HG02610 (cell line): ENCODE data around the gene MRPL28.
"Not testable (repeated sequence)": the region's sequence is repeated elsewhere in the genome, so short reads cannot be mapped to it uniquely, and the experiment has no call there.

Source experiments
- ATAC-seq: cut with Tn5 transposase; IDR thresholded peaks from one replicate; pipeline ENCODE4 v1.9.1; 2021; ENCODE audit warnings: mild to moderate bottlenecking, moderate library complexity; ENCODE audit not compliant: unreplicated experiment

MRPL28 gene

GRCh38 chr16:341095-341973 lies 29.0 kb downstream of the MRPL28 start:
- ATAC-seq, result not testable (repeated sequence)

DNA sequence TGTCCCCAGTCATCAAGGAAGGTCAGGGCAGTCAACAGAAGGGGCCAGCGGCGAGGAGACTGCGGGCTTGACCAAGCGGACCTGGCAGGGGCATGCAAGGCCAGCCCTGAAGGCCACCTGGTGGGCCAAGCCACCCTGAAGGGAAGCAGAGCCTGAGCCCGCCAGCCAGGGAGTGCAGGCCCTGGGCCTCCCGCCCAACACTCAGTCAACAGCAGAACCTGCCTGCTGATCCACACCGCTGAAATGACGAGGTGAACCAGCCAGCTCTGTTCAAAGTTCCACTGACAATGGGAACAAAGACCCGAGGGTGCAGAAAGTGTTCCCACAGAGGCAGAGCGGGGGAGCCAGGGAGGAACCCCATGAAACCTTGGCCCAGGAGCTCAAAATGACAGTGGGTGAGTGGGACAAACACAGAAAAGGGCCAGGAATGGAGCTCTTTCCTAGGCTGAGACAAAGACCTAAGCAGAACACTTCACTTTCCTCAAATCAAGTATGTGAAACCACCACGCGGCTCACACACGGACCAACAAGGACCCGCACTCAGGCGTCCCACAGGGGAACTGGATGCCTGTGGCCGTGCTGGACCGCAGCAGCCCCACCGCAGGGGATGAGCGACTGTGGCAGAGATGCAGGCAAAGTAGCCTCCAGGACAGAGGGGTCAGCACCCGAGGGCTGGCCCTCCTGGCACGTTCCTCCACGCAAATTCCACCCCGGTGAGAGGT lies 29.8 kb downstream of the MRPL28 start:
- ATAC-seq, result no peak

DNA sequence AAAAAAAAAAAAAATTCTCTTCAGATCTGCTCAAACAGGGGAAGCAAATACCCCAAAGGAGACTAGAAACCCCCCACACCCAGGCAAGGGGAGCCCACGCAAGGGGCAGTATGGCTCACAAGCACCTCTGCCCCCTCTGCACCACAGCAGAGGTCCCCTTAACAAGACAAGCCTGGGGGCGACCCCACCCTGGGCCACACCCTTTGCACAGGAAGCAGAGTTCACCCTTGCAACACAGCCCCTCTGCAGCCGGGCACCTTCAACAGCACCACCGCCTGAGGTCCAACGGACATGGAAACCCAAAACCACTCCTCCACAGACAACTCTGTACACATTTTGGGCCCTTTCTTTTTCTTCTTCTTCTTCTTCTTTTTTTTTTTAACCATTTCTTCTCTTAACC lies 30.7 kb downstream of the MRPL28 start:
- no peak for ATAC-seq

DNA sequence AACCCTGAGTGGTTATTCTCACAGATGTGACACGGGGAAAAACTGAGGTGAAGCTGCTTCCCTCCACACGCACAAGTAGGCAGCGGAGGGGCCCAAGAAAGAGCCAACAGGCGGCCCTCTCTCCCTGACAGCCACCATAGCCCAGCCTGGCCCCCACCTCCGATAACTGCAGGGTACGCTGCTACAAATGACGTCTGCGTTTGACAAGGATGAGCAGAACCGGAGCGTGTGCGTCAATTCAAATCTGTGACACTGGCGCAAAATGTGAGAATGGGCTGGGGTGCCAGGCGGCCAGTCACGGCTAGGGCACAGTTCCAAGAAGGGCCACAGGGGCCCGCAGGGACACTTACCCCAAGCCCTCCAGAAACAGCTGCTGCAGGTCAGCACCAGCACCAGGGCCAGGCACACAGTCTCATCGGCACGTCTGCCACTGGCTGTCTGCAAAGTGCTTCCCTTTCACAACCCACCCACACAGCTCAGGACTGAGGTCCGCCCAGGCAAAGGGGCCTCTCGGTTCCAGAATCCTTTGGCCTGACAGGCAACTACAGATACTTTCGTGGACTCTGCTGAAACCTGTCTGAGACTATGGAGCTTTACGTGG lies 32.3 kb downstream of the MRPL28 start:
- ATAC-seq, result no peak

GRCh38 chr16:337437-337836 lies 32.9 kb downstream of the MRPL28 start:
- no peak for ATAC-seq

DNA sequence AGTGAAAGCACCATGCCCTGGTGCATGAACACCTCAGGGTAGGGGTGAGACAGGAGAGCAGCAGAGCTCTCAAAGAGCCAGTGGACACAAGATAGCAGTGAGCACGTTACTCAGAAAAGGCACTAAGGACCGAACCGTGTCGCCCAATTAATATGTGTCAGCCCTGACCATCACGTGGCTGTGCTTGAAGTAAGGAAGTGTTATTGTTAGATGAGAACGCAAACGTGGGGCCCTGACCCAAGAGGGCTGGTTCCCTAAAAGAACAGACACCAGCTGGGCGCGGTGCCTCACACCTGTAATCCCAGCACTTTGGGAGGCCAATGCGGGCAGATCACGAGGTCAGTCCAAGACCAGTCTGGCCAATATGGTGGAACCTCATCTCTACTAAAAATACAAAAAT lies 34.1 kb downstream of the MRPL28 start:
- no peak for ATAC-seq

DNA sequence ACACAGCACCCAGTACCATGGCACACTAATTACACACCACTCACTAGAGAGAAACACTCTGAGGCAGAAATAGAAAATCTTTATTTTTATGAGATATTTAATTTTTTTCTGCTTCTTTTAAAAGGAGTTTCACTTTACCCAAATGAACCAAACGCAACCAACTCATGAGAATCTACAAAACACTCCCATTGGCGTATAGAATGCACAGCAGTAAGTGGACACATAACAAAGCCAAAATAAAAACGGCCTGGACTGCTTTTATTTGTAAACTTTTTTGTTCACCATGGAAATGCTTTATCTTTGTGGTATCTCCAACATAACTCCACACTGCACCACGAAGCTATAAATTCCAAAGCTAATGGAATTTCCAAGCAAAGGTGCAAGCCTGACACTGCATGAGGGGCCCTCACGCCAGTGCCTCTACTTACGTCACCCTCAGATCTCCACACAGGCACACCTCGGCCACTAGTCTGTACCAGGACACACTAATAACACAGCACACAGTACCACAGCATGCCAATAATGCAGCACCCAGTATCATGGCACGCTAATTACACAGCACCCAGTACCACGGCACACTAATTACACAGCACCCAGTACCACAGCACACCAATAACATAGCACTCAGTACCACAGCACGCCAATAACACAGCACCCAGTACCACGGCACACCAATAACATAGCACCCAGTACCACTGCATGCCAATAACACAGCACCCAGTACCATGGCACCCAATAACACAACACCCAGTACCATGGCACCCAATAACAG lies 35.3 kb downstream of the MRPL28 start:
- not testable (repeated sequence) for ATAC-seq

DNA sequence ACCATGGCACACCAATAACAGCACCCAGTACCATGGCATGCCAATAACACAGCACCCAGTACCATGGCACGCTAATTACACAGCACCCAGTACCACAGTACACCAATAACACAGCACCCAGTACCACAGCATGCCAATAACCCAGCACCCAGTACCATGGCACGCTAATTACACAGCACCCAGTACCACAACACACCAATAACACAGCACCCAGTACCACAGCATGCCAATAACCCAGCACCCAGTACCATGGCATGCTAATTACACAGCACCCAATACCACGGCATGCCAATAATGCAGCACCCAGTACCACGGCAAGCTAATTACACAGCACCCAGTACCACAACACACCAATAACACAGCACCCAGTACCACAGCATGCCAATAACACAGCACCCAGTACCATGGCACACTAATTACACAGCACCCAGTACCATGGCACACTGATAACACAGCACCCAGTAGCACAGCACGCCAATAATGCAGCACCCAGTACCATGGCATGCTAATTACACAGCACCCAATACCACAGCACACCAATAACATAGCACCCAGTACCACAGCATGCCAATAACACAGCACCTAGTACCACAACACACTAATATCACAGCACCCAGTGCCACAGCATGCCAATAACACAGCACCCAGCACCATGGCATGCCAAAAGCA lies 36.0 kb downstream of the MRPL28 start:
- ATAC-seq, result not testable (repeated sequence)

GRCh38 chr16:333406-334094 lies 36.8 kb downstream of the MRPL28 start:
- no peak for ATAC-seq

DNA sequence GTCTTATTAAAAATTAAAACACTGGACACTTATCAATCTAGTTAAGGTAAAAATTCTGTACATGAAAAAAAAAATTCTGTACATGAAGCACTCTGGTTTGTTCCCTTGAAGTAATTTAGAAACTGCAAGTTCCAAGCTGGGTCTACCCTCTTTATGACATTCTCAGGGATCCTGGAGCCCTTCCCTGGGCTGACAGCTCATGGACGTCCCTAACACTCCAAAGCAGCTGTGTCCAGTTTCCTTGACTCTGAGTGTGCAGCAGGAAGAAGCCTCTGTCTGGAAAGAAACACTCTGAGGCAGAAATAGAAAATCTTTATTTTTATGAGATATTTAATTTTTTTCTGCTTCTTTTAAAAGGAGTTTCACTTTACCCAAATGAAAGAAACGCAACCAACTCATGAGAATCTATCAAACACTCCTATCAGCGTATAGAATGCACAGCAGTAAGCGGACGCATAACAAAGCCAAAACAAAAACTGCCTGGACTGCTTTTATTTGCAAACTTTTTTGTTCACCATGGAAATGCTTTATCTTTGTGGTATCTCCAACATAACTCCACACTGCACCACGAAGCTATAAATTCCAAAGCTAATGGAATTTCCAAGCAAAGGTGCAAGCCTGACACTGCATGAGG lies 39.0 kb downstream of the MRPL28 start:
- ATAC-seq, result not testable (repeated sequence)

DNA sequence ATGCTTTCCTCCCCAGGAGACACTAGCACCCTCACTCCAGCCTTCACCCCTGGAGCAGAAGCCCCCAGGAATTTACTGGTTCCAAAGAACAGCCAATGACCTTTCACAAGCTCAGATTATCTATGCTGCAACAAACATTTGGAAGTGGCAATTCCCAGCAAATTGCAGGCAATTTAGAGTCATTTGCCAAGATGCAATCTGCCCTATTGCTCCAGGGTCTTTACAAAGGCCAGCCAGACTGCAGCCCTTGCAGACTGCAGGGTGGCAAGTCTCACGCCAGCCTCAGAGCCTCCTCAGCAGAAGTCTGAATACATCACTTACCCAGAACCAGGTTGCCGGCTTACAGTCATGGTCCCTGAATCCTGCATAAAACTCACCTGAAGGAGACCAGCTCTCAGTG lies 39.6 kb downstream of the MRPL28 start:
- no peak for ATAC-seq

- ATAC-seq, result no peak
Observed at GRCh38 chr16:325375-326145, 44.8 kb downstream of the MRPL28 start.

DNA sequence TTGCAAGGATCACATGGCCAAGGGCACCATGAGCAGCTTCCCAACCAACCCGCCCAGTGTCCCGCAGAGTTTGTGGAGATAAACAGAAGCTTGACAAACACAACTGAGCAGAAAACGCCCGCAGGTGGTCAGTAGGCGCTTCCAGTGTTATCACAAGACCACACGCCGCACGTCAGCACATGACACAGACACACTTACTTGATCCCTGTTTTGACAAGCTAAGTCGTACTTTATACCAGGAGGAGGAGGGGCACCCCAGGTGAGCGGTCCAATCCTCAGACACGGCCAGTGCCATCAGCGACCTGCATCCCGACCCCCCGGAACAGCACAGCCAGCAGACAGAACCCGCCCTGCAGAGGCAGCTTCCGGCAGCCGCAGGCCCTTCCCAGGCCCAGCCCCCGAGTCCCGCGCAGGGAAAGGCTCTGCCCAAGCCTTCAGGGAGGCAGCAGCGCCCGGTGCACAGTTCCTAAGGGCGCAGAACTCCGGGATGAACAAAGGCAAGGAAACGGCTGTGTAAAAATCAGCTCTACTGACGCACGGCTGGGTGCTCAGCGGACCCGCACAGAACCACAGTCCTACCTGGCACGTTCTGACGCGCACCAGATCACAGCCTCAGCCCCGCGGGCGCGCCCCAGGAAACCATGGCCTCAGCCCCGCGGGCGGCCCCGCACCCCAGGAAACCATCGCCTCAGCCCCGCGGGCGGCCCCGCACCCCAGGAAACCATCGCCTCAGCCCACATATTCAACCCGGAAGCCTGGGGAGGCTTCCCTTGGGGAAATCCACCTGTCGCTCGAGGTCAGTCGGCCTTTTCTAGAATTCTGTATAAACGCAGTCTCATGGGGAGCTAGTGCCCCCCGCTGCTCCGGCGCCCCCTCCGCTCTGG lies 45.6 kb downstream of the MRPL28 start:
- ATAC-seq, result no peak

DNA sequence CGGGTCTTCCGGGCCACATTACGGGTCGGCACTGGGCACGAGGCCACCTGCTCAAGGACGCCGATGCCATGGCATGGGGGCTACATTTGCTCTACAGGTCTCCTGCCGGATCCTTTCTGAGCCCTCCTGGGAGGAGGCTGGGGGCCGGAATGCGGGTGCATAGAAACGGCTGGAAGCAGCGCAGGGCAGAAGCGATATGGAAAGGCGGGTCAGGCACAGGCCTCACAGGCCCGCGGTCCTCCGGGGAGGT lies 46.2 kb downstream of the MRPL28 start:
- no peak for ATAC-seq

- ATAC-seq, result no peak
Observed at GRCh38 chr16:322476-323143, 47.7 kb downstream of the MRPL28 start.

DNA sequence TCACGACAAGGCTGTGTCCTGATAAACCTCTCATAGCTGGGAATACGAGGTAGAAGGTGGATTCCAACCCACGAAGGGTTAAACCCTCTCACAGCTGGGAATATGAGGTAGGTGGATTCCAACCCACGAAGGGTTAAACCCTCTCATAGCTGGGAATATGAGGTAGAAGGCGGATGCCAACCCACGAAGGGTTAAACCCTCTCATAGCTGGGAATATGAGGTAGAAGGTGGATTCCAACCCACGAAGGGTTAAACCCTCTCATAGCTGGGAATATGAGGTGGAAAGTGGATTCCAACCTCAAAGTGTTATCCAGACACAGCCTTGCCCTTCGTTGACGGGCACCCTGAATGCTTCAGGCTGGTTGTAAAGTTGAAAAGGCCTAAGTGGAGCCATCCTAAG lies 48.8 kb downstream of the MRPL28 start:
- ATAC-seq, result no peak

- no peak for ATAC-seq
Observed at GRCh38 chr16:320206-320605, 50.1 kb downstream of the MRPL28 start.
